Dermis microvascular lymphatic vessel endothelial cell (primary cell): Measurements from ENCODE around the gene SLC38A10. TPM values are rescaled to one million over a fixed set of nuclear protein-coding genes. Genes with fewer than 3 reads are reported as not detected.
A peak's percentile ranks its signal among the peaks of the same experiment; 100 is the strongest.

ENCODE experiments used
- DNase-seq, 2 donors: peaks; one replicate each; pipeline versions ENCODE4 v3.0.0 to v3.0.0-alpha.2; 2010; ENCODE audit warnings: low read depth in 2 of 2
- total RNA-seq: library from RNA; depleted of rRNA; stranded (reverse); fragments of >200 nt; gene quantifications from 2 replicates; pipeline ENCODE4 v1.2.1, GENCODE V29; 2014

The SLC38A10 gene
- total RNA-seq, 1 donor from 2014 or later, result 42.2 TPM

- no peak for DNase-seq
Observed at GRCh38 chr17:81298991-81299738, 4.1 kb upstream of the SLC38A10 start.

GRCh38 chr17:81298325-81298990 lies 3.4 kb upstream of the SLC38A10 start:
- no peak for DNase-seq

- peak in 1 of 2 donors; percentile 49 for DNase-seq
Observed at GRCh38 chr17:81295676-81296381, 722 bp upstream of the SLC38A10 start.

GRCh38 chr17:81294512-81295030 lies 536 bp downstream of the SLC38A10 start:
- peak in 1 of 2 donors; percentile 36 for DNase-seq

- DNase-seq, result no peak
Observed at GRCh38 chr17:81292450-81292849, 2.7 kb downstream of the SLC38A10 start.

- peak; percentile 46 to 65 for DNase-seq
Observed at GRCh38 chr17:81291662-81292061, 3.4 kb downstream of the SLC38A10 start.

- DNase-seq, result no peak
Observed at GRCh38 chr17:81290230-81290629, 4.9 kb downstream of the SLC38A10 start.

- DNase-seq, result no peak
Observed at GRCh38 chr17:81289627-81290026, 5.5 kb downstream of the SLC38A10 start.

- DNase-seq, result no peak
Observed at GRCh38 chr17:81288715-81289114, 6.4 kb downstream of the SLC38A10 start.

GRCh38 chr17:81287741-81288430 lies 7.2 kb downstream of the SLC38A10 start:
- DNase-seq, result no peak

- DNase-seq, result no peak
Observed at GRCh38 chr17:81287152-81287551, 8.0 kb downstream of the SLC38A10 start.

GRCh38 chr17:81286491-81287145 lies 8.5 kb downstream of the SLC38A10 start:
- no peak for DNase-seq

- DNase-seq, result no peak
Observed at GRCh38 chr17:81285894-81286293, 9.2 kb downstream of the SLC38A10 start.

- peak; percentile 49 to 76 for DNase-seq
Observed at GRCh38 chr17:81285179-81285878, 9.8 kb downstream of the SLC38A10 start.

GRCh38 chr17:81282876-81283275 lies 12.2 kb downstream of the SLC38A10 start:
- no peak for DNase-seq

GRCh38 chr17:81282141-81282540 lies 13.0 kb downstream of the SLC38A10 start:
- DNase-seq, result no peak

GRCh38 chr17:81280571-81280970 lies 14.5 kb downstream of the SLC38A10 start:
- DNase-seq, result no peak

- no peak for DNase-seq
Observed at GRCh38 chr17:81279278-81280275, 15.5 kb downstream of the SLC38A10 start.

GRCh38 chr17:81278831-81279230 lies 16.3 kb downstream of the SLC38A10 start:
- no peak for DNase-seq
